Body of pancreas (tissue), 4 donors: ENCODE measurements around the gene LRRC2. TPM values are rescaled to one million over a fixed set of nuclear protein-coding genes. Genes with fewer than 3 reads are reported as not detected.

Source experiments
- ATAC-seq: fragments of 150-250 bp; one replicate; pipeline ENCODE4 v1.9.1; 2016
- DNase-seq, 4 donors: peaks; one replicate each; pipeline ENCODE4 v3.0.0-alpha.2; 2019
- H3K27ac ChIP-seq, 4 donors: fragments of 200-600 bp; sonication (generic); 1 replicate in 3 of 4; 2 replicates in 1 of 4; pipeline versions ENCODE4 v1.5.1 to v1.6.1; 2016 to 2019; ENCODE audit warnings: mild to moderate bottlenecking in 1 of 4, mixed read lengths in 1 of 4, moderate library complexity in 1 of 4
- H3K27me3 ChIP-seq, 2 donors: fragments of 200-600 bp; sonication (generic); one replicate each; pipeline ENCODE4 v1.6.0; 2016; ENCODE audit warnings: mild to moderate bottlenecking in 1 of 2
- H3K36me3 ChIP-seq, 2 donors: fragments of 200-600 bp; sonication (generic); replicated peaks in 1 of 2; 2 replicates each; pipeline ENCODE4 v1.5.1; 2016; ENCODE audit warnings: low read depth in 2 of 2; ENCODE audit not compliant: insufficient read depth in 1 of 2
- H3K4me1 ChIP-seq: fragments of 200-600 bp; sonication (generic); one replicate; pipeline ENCODE4 v1.6.0; 2016
- H3K4me3 ChIP-seq, 2 donors: fragments of 200-600 bp; sonication (generic); 1 replicate in 1 of 2; 2 replicates in 1 of 2; pipeline ENCODE4 v1.5.1; 2016 to 2019
- H3K9me3 ChIP-seq, 3 donors: fragments of 200-600 bp; sonication (generic); 1 replicate in 2 of 3; 2 replicates in 1 of 3; pipeline ENCODE4 v1.5.1; 2016
- CTCF ChIP-seq, 7 experiments: fragments of 450-650 bp in 4 of 7; fragments of 200-600 bp in 3 of 7; sonication (generic) in 3 of 7; IDR thresholded peaks; one replicate each; pipeline ENCODE4 v1.5.1; 2016 to 2019; ENCODE audit warnings: antibody characterized with exemption in 7 of 7
- POLR2A ChIP-seq, 3 donors: fragments of 450-650 bp; IDR thresholded peaks; one replicate each; pipeline ENCODE4 v1.6.1; 2016; ENCODE audit warnings: antibody characterized with exemption in 3 of 3, mild to moderate bottlenecking in 2 of 3
- WGBS, 2 donors: methylation state at CpG; one replicate each; pipeline ENCODE4 v1.1.5; 2017; 5-methylcytosine and 5-hydroxymethylcytosine counted together
- intact Hi-C: fragments of 100-400 bp; cut with DNase I; formaldehyde crosslinking; loops from one replicate; pipeline ENCODE4 v1.15.1; 2023
- total RNA-seq, 2 donors: library from RNA; depleted of rRNA; stranded (reverse); fragments of >200 nt; gene quantifications; one replicate each; pipeline ENCODE4 v1.1.0, GENCODE V29; 2016

LRRC2 gene
- total RNA-seq, 2 donors from 2014 or later = 1.8 to 2.3 TPM

- no peaks in the 10 kb centered on the region for H3K27me3 ChIP-seq
- no peak for TF ChIP-seq POLR2A (IDR thresholded peaks at IDR 0.05)
- TF ChIP-seq CTCF (IDR thresholded peaks at IDR 0.05) = no peak
- H3K4me1 ChIP-seq = peaks cover 49% of the 10 kb centered on the region
- ATAC-seq = no peak
- WGBS, 2 donors = 56 to 61% methylated on average over 3 to 4 of the region's 4 CpGs
- no peaks in the 10 kb centered on the region for H3K9me3 ChIP-seq
- H3K36me3 ChIP-seq = no peaks in the 10 kb centered on the region
- intact Hi-C loops = no loop called here
- peak overlapping the region; percentile 74 to 90 (median 88) for H3K27ac ChIP-seq
- H3K4me3 ChIP-seq = no peak overlapping the region
- peak in 3 of 4 donors; percentile 35 to 45 (median 35) for DNase-seq
These were observed 80.3 kb downstream of the LRRC2 start for GRCh38 chr3:46485779-46486175.

- intact Hi-C loops = no loop called here
- TF ChIP-seq POLR2A (IDR thresholded peaks at IDR 0.05) = peak; percentile 65 to 87 (median 85)
- no peak for TF ChIP-seq CTCF (IDR thresholded peaks at IDR 0.05)
- WGBS, 2 donors = 22 to 25% methylated on average over 7 to 10 of the region's 10 CpGs
- Histone ChIP-seq H3K27ac (peak overlapping the region; percentile 74 to 90 (median 88)), H3K36me3 (no peaks in the 10 kb centered on the region), H3K27me3 (no peaks in the 10 kb centered on the region), H3K4me3 (no peak overlapping the region), H3K9me3 (no peaks in the 10 kb centered on the region), H3K4me1 (peaks cover 45% of the 10 kb centered on the region)
- DNase-seq (peak; percentile 93 to 95 (median 95)), ATAC-seq (peak; percentile 90)
These were observed 81.0 kb downstream of the LRRC2 start for GRCh38 chr3:46484911-46485778.

GRCh38 chr3:46484388-46484787 lies 81.7 kb downstream of the LRRC2 start:
- Histone ChIP-seq H3K27ac (peak overlapping the region; percentile 74 to 90 (median 88)), H3K4me3 (no peak overlapping the region), H3K4me1 (peaks cover 43% of the 10 kb centered on the region), H3K36me3 (no peaks in the 10 kb centered on the region), H3K9me3 (no peaks in the 10 kb centered on the region), H3K27me3 (no peaks in the 10 kb centered on the region)
- intact Hi-C loops = no loop called here
- WGBS, 2 donors = 67 to 77% methylated on average over 1 of the region's 1 CpG
- no peak for TF ChIP-seq CTCF (IDR thresholded peaks at IDR 0.05)
- DNase-seq (peak in 2 of 4 donors; percentile 29 to 39), ATAC-seq (peak; percentile 31)

GRCh38 chr3:46483825-46484224 lies 82.3 kb downstream of the LRRC2 start:
- TF ChIP-seq CTCF (IDR thresholded peaks at IDR 0.05) = no peak
- TF ChIP-seq POLR2A (IDR thresholded peaks at IDR 0.05) = no peak
- Histone ChIP-seq H3K4me3 (no peak overlapping the region), H3K4me1 (peaks cover 38% of the 10 kb centered on the region), H3K27ac (peak overlapping the region in 3 of 4 donors; percentile 87 to 90 (median 89)), H3K27me3 (no peaks in the 10 kb centered on the region), H3K36me3 (no peaks in the 10 kb centered on the region), H3K9me3 (no peaks in the 10 kb centered on the region)
- DNase-seq = no peak
- WGBS, 2 donors = 67 to 71% methylated on average over 2 of the region's 2 CpGs
- intact Hi-C loops = no loop called here
- ATAC-seq = no peak
